ENCODE results near the gene BIK.

Gene BIK

GRCh38 chr22:43080616-43081015 is 29.9 kb upstream of the BIK start:
- TF ChIP-seq CTCF (IDR thresholded peaks at IDR 0.05; ENCODE audit: control insufficient read depth, extremely low read depth, insufficient read depth) = no peak
- DNase-seq (ENCODE audit: low read depth) = no peak
- H3K4me3 ChIP-seq (ENCODE audit: low read depth, low read length) = no peak overlapping the region

DNA sequence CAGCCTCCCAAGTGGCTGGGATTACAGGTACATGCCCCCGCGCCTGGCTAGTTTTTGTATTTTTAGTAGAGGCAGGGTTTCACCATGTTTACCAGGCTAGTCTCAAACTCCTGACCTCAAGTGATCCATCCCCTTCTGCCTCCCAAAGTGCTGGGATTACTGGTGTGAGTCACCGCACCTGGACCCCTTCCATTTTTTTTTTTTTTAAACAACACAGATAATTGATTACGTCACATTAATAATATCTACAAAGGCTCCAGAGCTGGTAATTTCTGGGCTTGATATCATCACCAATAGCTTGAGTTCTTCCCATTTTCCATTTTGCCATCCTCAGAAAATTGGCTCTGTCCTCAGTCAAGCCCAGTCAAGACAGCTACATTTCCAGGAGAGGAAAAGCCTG is 28.6 kb upstream of the BIK start:
- no peak for TF ChIP-seq CTCF (IDR thresholded peaks at IDR 0.05; ENCODE audit: control insufficient read depth, extremely low read depth, insufficient read depth)
- no peak for DNase-seq (ENCODE audit: low read depth)

GRCh38 chr22:43085658-43086606 is 24.6 kb upstream of the BIK start:
- DNase-seq (ENCODE audit: low read depth) = no peak
- H3K4me3 ChIP-seq (ENCODE audit: low read depth, low read length) = no peak overlapping the region
- no peak for TF ChIP-seq CTCF (IDR thresholded peaks at IDR 0.05; ENCODE audit: control insufficient read depth, extremely low read depth, insufficient read depth)

More for the DNA sequence above, 28.6 kb upstream of the BIK start:
- no peak overlapping the region for H3K4me3 ChIP-seq (ENCODE audit: low read depth, low read length)

DNA sequence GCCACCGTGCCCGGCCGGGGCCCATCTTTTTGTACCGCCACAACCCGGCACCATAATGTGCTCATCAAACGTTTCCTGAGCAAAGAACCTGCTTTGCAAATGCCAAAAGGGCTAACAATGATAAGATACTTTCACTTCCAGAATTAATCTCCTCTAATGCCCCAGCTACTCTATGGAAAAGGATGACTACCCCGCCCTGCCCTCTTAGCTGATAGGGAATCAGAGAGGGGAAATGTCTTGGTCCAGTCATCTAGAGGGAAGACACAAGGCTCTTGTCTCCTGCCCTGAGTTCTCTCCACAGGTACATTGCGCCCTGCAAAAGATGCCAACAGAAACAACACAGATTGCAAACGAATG is 21.9 kb upstream of the BIK start:
- no peak for TF ChIP-seq CTCF (IDR thresholded peaks at IDR 0.05; ENCODE audit: control insufficient read depth, extremely low read depth, insufficient read depth)
- no peak for DNase-seq (ENCODE audit: low read depth)
- peak overlapping the region; percentile 60 for H3K4me3 ChIP-seq (ENCODE audit: low read depth, low read length)

DNA sequence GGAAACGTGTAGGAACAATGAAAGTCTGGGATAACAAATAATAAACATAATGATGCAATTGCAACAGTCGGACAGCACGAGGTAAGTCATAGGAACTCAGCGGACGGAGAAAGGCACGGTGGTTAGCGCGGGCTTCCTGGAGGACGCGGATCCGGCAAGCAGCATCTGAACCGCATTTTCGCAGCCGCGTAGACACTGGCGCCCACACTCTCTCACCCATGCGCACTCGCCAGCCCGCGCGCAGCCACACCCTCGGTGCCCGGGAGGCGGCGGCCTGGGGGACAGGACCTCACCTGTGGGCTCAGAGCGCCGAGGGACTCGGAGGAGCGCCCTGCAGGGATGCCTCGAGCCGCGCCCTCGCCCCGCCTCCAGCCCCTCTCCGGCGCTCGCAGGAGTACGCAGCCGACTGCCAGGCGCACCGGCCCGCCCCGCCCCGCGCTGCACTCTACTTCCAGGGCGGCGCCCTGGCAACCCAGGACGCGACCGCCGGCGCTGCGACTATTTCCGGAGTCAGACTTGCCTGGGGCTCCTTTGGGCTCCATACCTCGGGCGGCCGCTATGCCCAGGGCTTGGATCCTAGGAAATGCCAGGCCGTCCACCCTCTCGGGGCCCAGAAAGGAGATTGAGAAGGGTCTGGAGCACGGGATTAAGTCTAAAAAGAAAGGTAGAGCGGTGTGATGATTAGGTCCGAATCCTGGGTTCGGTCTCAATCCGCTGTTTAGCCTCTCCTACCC is 21.4 kb upstream of the BIK start, which contains the start of gene TTLL1:
Gene TTLL1 (minus strand): TSS at position 408 of the 734 bp plus-strand sequence. CDS start 13,805 bp downstream, outside the sequence.
- TF ChIP-seq CTCF (IDR thresholded peaks at IDR 0.05; ENCODE audit: control insufficient read depth, extremely low read depth, insufficient read depth) = no peak
- peak; percentile 67 for DNase-seq (ENCODE audit: low read depth)
- H3K4me3 ChIP-seq (ENCODE audit: low read depth, low read length) = peak within 1 kb of the TSS; percentile 60

DNA sequence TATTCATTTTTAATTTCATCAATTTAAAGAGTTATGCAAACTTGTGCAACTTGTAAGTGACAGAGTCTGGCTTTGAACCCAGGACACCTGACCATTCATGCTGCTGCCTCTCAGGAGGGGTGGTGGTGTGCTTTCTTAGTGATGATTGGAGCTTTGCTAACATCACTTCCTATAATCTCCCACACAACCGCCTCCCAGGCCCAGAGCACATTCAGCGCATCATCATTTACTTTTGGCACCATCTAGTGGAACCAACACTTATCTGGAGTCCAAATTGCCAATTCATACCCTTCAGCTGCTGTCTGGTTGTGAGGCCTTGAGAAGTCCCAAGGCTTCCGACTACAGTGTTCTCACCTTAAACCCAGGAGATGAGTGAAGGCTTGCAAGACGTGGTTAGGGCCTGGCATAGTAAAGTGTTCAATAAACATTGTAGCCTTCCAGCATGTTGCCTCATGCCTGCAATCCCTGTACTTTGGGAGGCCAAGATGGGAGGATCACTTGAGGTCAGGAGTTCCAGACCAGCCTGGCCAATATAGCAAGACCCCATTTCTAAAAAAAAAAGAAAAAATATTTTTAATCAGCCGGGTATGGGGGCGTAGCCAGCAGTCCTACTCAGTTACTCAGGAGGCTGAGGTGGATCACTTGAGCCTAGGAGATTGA is 20.3 kb upstream of the BIK start:
- peak overlapping the region; percentile 60; the same call in 1 of the 2 replicates for H3K4me3 ChIP-seq (ENCODE audit: low read depth, low read length)
- peak; percentile 72 for TF ChIP-seq CTCF (IDR thresholded peaks at IDR 0.05; ENCODE audit: control insufficient read depth, extremely low read depth, insufficient read depth)
- peak; percentile 86 for DNase-seq (ENCODE audit: low read depth)

Data from LNCaP clone FGC (cell line).